RWPE1 (cell line): Measurements from ENCODE around the gene FGFR2.

Experiments used
- CTCF ChIA-PET: fragments of 350-600 bp; sonication (Branson Sonifier 250); formaldehyde crosslinking; extraction: SDS; loops from one replicate; lab custom pipeline; 2021; lab: Yijun Ruan, JAX
- POLR2A ChIA-PET: fragments of 400-600 bp; formaldehyde crosslinking; extraction: SDS; loops from one replicate; lab custom pipeline; 2020; ENCODE audit warnings: antibody characterized with exemption; ENCODE audit not compliant: low non-redundant PET; lab: Yijun Ruan, JAX
- DNase-seq: peaks from one replicate; pipeline ENCODE4 v3.0.0; 2012; ENCODE audit warnings: low spot score
- H3K27ac ChIP-seq: fragments of 450-650 bp; 2 replicates; pipeline ENCODE4 v1.5.1; 2017
- TF ChIP-seq, protein P1 (sequence below): fragments of 450-650 bp; conservative IDR thresholded peaks from 2 replicates; pipeline ENCODE4 v1.5.1; 2017; ENCODE audit warnings: low read depth, mild to moderate bottlenecking

FGFR2 gene

DNA sequence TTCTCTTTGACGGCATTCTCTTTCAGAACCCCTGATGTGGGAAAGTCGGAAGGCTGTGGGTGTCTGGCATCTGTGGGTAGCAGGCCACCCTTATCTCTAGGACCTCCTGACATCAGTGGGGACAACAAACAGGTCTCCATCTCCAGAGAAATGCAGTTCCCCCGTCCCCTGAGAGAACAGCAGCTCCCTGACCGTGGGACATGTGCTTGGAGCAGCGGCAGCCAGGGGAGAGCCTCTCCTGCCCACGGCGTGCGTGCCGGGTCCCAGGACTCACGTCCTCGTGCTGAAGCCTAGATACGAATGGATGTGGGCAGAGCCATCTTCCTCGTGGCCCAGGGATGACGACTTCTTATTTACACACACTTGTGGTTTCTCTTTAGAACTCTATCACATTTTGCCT, 133.0 kb downstream of the FGFR2 start:
- CTCF ChIA-PET, result no interaction called here
- no peak for DNase-seq
- POLR2A ChIA-PET, result no interaction called here
- TF ChIP-seq, protein P1, sequence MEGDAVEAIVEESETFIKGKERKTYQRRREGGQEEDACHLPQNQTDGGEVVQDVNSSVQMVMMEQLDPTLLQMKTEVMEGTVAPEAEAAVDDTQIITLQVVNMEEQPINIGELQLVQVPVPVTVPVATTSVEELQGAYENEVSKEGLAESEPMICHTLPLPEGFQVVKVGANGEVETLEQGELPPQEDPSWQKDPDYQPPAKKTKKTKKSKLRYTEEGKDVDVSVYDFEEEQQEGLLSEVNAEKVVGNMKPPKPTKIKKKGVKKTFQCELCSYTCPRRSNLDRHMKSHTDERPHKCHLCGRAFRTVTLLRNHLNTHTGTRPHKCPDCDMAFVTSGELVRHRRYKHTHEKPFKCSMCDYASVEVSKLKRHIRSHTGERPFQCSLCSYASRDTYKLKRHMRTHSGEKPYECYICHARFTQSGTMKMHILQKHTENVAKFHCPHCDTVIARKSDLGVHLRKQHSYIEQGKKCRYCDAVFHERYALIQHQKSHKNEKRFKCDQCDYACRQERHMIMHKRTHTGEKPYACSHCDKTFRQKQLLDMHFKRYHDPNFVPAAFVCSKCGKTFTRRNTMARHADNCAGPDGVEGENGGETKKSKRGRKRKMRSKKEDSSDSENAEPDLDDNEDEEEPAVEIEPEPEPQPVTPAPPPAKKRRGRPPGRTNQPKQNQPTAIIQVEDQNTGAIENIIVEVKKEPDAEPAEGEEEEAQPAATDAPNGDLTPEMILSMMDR, result no peak
- no peak overlapping the region for H3K27ac ChIP-seq

DNA sequence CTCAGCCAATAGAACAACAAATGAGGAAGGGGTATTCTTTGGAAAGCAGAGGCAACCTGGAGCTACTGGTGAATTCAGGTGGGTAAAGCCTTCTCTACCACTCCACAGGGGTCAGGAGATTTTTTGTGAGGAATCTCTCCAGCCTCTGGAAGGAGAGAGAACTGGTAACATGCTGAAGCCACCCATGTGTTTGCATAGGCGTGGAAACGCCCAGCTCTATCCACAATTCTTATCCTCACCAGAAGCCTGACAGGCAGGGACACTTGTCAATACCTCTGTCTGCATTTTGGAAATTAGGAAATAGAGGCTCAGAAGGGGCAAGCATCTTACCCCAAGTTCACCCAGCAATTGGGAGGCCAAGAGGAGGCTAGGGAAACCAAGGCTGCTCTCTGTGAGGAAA, 133.7 kb downstream of the FGFR2 start:
- H3K27ac ChIP-seq, result no peak overlapping the region
- TF ChIP-seq, protein P1, result no peak
- ChIA-PET POLR2A (no interaction called here), CTCF (interaction anchor here (0.6 kb wide), 1 partner anchor 10 kb away, joined by 5 read pairs; no protein-coding TSS in a partner anchor)
- DNase-seq, result no peak

DNA sequence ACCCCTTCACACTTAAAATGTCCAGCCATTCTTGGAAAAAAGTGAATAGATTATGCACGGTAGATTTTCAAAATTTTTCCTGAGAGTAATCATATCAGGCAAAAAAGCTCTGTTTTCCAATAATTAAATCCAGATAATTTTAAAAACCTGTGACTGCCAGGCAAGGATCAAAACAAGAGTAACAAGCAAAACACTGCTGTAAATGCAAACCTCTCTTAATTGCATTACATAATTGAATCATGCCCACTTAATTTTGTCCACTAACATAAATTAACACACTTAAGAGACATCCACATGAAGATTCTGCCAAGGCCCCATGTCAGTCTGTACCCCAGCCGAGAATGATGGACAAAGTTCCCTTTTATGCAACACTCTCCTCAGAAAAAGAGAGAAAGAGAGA, 135.3 kb downstream of the FGFR2 start:
- TF ChIP-seq, protein P1, result no peak
- DNase-seq, result no peak
- CTCF ChIA-PET, result no interaction called here
- POLR2A ChIA-PET, result no interaction called here
- H3K27ac ChIP-seq, result no peak overlapping the region

DNA sequence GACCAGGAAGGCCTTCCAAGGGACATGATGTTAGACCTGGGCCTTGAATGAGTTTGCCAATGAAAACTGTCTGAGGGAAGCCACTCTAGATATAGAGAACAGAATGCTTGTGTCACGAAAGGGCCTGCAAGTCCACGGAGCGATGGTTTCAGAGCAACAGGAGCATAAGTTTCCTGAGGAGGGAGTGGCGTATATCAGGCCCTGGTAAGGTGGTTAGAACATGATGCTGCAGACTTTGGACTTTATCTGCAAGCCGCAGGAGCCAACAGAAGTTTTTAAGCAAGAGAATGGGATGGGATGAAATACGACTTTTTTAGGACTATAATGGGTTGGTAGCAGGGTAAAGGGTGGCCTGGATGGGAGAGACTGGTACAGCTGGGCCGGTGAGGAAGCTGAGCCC, 136.0 kb downstream of the FGFR2 start:
- ChIA-PET CTCF (no interaction called here), POLR2A (no interaction called here)
- no peak overlapping the region for H3K27ac ChIP-seq
- TF ChIP-seq, protein P1, result no peak
- no peak for DNase-seq

DNA sequence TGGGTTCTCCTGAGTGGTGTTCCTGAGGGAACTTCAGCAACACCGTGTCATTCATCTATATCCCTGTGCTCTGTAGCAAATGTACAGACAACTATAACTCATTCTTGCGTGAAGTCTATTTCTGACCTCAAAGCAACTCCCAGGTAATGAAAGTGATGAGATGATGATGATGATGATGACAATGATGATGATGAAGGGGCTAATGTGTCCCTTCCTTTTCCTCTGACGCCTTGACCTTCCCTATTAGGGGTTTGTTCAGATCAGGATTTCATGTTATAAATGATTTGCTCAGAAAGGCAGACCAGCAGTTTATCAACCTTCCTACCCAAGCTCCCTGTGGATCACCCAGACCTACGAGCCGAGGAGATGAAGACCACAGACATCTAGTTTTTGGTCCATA, 136.9 kb downstream of the FGFR2 start:
- DNase-seq, result no peak
- H3K27ac ChIP-seq, result no peak overlapping the region
- TF ChIP-seq, protein P1, result no peak
- CTCF ChIA-PET, result interaction anchor here (1.0 kb wide), 1 partner anchor 12 kb away, joined by 3 read pairs; no protein-coding TSS in a partner anchor
- POLR2A ChIA-PET, result no interaction called here

DNA sequence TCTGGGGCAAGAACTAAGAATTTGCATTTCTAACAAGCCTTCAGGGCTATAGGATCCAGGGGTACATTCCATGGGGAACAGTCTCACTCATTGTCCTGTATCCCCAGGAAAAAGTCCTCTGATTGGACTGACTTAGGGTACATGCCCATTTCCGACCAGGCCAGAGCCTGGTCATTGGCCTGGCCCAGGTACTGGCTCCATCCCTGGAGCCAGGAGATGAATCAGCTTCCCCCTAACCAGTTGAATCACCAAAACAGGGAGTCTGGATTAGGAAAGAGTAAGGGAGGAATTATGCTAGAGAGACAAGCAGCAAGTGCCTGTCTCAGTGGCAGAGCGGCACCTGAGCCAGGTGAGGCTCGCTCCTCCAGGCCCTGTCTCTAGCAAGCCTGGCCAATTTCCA, 137.5 kb downstream of the FGFR2 start:
- POLR2A ChIA-PET, result no interaction called here
- TF ChIP-seq, protein P1, result no peak
- DNase-seq, result peak; percentile 34
- no peak overlapping the region for H3K27ac ChIP-seq
- CTCF ChIA-PET, result interaction anchor here (1.0 kb wide), 1 partner anchor 12 kb away, joined by 3 read pairs; no protein-coding TSS in a partner anchor
